Activated effector memory CD4-positive, alpha-beta T cell treated with Interleukin-2 at 50 U/mL for 16 hours (primary cell): ENCODE measurements around the gene TSEN15.
"Not testable (repeated sequence)": the region's sequence is repeated elsewhere in the genome, so short reads cannot be mapped to it uniquely, and the experiment has no call there.

Experiments used
- DNase-seq: peaks from one replicate; pipeline ENCODE4 v3.0.0-alpha.2; 2020

Gene TSEN15

GRCh38 chr1:184056921-184057555 is 5.5 kb downstream of the TSEN15 start:
- DNase-seq = no peak

GRCh38 chr1:184059887-184060286 is 8.4 kb downstream of the TSEN15 start:
- no peak for DNase-seq

DNA sequence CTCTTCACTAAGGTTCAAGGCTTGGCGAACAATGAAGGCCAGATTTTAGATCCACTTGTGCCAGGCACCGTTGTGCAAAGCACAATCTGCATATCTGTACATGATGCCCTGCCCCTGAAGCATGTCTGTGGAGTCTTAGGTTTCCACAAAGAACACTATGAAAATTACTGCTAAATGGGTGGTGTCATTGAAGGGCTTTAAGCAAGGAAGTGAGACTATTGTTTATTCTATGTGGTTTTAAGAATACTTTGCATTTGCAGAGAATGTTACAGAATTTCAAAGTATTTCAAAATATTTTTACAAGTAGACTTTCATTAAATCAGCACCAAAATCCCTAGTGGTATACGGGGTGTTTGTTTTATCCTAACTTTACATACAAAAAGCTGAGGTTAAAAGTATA is 8.8 kb downstream of the TSEN15 start:
- no peak for DNase-seq

DNA sequence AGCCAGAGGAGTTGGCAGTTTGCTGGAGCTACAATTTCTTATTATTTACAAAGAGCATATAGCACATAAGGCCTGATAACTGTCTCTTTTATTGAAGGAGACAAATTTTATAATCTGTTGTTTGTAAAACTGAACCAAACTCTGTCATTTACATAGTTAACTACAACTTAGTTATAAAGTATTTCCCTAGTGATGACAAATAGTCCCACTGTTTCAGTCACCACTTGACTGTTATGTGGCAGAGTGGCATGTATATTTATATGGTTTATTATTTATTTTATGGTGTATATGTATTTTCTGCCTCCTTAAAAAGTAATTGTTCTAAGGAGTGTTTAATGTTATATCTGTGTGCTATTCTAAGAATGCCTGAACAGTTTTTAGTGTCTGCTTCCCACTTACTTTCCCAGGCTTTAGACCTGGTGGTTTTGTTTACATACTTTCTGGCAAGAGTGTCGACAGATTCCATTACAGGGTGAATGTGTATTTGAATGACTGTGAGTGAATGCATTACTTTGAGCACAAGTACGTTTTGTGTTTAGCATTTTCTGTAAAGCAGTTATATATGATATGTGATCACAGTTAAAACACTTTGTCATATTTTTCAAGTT is 10.0 kb downstream of the TSEN15 start:
- no peak for DNase-seq

DNA sequence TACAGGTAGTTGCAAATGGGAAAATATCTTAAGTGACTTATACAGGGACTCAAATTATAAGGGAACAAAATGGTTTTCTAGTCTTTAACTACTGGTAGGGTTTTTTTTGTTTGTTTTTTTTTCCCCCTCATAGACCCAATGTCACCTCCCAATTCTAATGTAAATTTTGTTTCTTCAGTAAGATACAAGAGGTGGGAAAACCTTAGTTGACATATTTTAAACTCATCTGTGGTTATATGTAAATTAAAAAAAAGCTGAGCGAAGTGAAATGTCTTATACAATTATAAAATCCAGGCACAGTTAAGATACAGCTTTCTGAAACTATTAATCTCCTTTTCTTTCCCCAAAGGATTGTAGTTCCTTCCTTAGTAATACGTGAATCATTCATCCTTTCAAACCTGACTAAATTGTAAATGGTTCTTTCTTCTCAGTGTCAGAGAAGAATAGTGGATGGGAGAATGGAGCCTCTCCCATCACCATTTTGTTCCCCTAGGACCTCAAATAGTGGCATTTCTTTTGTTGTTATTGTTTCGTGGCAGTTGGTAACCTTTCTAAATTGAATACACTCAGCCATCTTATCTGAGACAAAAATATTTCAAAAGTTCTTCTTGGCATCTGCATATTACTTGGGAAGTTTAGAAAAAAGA is 11.2 kb downstream of the TSEN15 start:
- no peak for DNase-seq

GRCh38 chr1:184065559-184065958 is 14.0 kb downstream of the TSEN15 start:
- DNase-seq = no peak

DNA sequence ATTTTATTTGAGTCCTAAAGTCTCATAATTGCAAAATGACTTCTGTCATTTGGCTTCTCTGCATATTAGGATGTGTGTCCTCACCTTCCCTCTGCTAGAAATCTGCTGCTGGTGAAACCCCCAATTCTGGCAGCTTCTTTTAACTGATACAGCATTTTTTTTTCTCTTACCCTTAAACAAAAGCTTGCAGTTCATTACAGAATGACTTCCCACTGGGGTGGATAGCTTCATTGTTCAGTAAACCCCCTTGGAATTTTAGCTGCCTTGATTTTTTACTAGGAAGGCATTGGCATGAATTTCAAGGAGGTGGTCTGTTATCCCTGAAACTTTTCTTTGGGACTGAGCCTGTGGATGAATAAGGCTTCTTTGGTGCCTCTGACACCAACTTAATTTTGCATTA is 16.8 kb downstream of the TSEN15 start:
- DNase-seq = no peak

DNA sequence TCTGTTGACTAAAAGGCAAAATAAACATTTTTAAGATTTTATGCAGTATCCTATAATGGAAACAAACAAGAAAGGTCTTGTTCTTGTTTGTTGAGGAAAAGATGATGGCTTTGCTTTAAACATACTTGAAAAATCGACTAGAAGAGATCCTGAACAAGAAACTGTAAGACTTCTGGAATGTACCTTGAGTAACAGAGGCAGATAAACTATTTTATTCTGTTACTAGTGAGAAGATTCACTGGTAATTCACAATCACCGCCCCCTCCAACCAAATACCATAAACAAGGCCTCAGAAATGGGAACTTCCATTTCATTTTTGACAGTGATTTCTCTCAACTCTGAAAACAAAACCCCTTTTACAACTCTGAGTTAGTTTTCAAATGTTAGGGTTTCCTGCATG is 18.1 kb downstream of the TSEN15 start:
- no peak for DNase-seq

- no peak for DNase-seq
These were observed 20.8 kb downstream of the TSEN15 start for GRCh38 chr1:184072376-184072775.

- DNase-seq = no peak
These were observed 22.9 kb downstream of the TSEN15 start for GRCh38 chr1:184074383-184074782.

DNA sequence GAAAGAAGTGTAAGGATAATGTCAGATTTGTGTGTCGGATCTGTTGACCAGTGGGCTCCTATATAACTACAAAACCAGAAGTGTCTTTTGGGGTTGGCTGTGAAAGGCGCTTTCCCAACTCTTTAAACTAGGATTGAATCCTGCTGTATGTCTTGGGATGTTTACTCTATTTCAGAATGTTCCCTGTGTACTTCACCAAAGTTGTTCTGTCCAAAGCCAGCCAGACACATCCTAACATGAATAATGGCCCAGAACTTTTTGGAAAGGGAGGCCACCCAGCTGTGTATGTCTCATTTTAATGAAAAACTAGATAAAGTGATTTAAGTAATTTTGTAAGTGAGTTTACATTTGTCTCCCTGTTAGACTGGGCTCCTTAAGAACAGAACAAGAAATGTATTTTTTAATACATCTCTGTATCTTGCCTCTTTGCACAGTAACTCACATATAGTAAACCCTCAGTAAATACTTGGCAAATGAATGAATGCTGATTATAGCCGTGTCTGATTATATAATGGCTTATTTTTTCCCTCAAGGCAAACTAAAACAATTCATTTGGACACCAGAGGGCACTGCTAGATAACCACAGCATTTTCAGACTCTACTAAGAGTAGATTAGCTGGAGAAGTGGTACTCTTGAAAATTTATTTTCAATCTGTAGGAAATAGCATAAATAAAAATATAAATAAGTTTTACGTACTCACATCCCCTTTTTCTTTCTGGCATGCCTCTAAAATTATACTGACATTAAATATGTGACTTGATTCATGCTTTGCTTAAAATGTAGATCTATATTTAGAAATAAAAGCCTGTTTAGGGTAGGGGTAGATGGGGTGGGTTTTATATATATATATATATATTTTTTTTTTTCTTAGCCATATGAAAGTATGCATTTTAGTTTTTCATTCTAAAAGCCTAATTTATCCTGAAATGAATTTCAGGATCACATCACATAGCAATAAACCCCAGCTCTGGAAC is 23.8 kb downstream of the TSEN15 start:
- no peak for DNase-seq

DNA sequence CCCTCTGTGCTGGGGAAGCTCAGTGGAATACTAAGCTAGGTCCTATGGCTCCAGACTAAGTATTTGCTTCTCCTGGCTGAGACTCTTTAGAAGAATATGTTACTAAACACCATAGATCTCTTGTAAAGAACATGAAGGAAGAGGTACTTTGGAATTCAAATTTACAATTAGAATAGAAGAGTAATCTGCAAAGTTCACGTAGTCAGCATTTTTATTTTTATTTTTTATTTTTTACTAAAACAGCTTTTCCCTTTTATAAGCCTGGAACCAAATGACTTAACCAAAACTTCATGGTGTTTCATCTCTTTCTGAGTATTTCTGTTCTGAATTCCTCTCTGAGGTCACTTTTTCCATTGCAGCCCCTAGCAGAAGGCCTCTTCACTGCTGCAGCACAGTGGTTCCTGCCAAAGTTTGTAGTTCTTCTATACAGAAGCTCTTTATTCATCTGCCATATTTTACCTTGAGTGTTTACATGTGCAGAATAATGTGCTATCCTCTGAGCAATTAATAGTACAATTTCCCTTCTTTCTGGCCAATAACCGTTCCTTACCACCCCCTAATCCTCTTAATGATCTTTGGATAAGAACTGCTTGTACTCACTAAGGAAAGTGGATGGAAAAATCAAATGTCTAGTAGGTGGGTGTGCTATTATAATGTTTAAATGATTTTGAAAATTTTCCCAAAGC is 27.2 kb downstream of the TSEN15 start:
- no peak for DNase-seq

DNA sequence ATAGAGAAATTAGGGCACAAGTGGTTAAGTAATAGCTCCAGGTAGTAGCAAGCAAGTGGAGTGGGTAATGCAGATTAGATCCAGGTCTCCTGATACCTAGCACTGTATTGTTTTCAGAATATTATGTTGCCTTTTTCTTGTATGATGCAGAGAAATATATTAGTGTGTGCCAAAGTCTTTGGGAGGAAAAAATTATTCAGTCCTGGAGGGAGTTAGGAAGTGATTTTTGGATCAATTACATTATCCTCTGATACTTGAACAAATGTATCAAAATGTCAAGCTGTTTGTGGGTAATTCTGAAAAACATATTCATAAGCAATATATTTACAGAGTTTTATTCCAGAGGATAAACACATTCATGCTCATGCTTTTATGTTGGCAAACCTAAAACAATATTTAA is 28.8 kb downstream of the TSEN15 start:
- DNase-seq = no peak

DNA sequence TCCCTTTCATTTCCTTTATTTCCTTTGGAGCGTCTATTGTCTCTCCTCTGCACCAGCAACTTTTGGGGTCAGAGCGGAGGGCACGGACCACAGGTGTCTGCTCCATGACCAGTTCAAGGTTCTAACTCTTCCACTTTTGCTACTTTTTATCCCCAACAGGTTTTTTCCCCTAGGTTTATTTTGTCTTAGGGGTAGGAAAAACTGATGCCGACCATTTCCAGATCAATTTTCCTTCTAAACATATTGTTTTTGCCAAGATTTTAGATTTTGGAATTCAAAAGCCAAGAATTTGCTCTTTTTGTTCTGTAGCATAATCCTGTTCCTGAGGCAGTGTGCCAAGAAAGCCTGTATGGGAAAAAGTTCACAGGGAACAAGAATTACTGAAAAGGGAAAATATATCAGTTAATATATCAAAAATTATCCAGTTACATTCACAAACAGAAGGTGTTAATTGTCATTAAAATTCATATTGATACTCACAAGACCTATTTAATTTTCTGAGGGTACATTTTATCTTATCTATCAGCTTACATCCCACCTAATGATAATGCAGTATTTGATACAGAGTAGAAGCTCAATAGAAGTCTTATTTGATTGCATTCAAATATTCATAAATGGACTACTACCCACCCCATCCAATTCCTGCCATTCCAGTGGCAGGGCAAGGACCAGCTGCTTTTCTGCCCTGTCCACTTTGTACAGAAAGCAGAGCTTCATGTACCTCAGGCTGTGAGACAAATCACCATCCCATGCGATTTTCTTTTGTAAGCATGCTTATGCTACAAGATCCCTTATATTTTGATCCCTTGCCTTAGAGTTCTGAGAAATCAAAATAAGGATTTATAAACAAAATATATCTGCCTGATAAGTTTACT is 31.2 kb downstream of the TSEN15 start:
- no peak for DNase-seq

DNA sequence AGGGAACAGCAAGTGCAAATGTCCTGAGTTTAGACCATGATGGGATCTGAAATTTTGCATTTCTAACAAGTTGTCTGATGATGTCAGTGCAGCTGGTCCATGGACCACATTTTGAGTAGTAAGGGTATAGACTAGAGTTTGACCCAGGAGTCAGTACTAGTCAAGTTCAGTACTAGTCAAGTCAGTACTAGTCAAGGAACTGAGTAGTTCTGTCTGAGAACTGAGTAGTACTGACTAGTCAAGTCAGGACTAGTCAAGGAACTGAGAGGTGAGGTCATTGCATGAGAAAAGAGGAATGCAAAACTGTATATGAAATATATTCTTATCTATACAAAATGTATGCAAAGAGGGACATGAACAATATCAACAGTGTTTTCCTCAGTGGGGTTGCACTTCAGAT is 34.1 kb downstream of the TSEN15 start:
- no peak for DNase-seq

GRCh38 chr1:184088037-184088436 is 36.5 kb downstream of the TSEN15 start:
- DNase-seq = no peak

GRCh38 chr1:184093071-184093470 is 41.5 kb downstream of the TSEN15 start:
- no peak for DNase-seq

- DNase-seq = no peak
These were observed 44.5 kb downstream of the TSEN15 start for GRCh38 chr1:184096005-184096404.

GRCh38 chr1:184096580-184096979 is 45.0 kb downstream of the TSEN15 start:
- not testable (repeated sequence) for DNase-seq

GRCh38 chr1:184101141-184101540 is 49.6 kb downstream of the TSEN15 start:
- no peak for DNase-seq

DNA sequence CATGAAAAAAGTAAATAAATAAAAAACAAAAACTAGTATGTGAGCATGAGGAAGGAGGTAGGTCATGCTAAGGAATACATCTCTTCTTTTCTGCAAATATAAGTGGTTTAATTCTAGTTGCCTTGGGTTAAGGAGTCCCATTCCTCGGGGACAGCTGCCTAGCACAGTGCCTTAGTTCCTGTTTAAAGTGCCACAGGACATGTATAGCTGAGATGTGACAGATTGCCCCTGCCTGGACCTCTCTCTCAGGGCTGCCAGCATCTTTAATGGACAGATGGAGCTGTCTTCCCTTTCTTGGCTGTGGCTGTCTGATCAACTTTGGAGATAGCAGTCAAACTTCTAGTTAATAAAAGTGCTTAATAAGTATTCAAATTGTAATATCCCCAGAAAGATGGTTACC is 50.0 kb downstream of the TSEN15 start:
- DNase-seq = no peak
